HFF-Myc (cell line): ENCODE results near the gene FBXO40.

Source experiments
- DNase-seq: peaks from one replicate; pipeline ENCODE4 v3.0.0-alpha.2; 2011; ENCODE audit warnings: low read depth; ENCODE audit errors: extremely low read depth
- H3K4me3 ChIP-seq: replicated peaks from 2 replicates; pipeline ENCODE4 v1.5.1; 2011; ENCODE audit warnings: low read depth, mild to moderate bottlenecking, control low read depth, low read length
- TF ChIP-seq, protein P1 (sequence below): IDR thresholded peaks from 2 replicates; pipeline ENCODE4 v1.5.1; 2012; ENCODE audit warnings: mild to moderate bottlenecking, low read depth, low read length, control low read depth; ENCODE audit errors: missing control alignments

FBXO40 gene

DNA sequence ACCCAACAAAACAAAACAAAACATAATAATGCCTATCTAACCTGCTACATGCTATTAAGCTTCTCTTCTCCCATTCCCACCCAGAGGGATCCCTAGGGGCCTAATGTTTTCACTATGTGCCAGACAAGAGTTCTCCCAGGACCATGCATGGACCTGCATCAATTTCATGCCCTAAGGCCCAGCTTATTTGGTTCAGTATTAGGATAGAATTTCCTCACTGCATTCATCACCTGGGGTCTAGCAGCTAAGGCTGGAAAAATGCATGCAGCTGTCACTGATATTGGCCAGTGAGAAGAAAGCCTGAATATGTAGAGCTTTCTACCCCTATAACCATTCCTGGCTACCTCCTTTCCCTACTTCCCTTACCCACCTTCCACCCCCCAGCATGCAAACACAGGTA lies 69.6 kb downstream of the FBXO40 start:
- H3K4me3 ChIP-seq, result no peak overlapping the region
- DNase-seq, result no peak
- TF ChIP-seq, protein P1, sequence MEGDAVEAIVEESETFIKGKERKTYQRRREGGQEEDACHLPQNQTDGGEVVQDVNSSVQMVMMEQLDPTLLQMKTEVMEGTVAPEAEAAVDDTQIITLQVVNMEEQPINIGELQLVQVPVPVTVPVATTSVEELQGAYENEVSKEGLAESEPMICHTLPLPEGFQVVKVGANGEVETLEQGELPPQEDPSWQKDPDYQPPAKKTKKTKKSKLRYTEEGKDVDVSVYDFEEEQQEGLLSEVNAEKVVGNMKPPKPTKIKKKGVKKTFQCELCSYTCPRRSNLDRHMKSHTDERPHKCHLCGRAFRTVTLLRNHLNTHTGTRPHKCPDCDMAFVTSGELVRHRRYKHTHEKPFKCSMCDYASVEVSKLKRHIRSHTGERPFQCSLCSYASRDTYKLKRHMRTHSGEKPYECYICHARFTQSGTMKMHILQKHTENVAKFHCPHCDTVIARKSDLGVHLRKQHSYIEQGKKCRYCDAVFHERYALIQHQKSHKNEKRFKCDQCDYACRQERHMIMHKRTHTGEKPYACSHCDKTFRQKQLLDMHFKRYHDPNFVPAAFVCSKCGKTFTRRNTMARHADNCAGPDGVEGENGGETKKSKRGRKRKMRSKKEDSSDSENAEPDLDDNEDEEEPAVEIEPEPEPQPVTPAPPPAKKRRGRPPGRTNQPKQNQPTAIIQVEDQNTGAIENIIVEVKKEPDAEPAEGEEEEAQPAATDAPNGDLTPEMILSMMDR, result no peak

DNA sequence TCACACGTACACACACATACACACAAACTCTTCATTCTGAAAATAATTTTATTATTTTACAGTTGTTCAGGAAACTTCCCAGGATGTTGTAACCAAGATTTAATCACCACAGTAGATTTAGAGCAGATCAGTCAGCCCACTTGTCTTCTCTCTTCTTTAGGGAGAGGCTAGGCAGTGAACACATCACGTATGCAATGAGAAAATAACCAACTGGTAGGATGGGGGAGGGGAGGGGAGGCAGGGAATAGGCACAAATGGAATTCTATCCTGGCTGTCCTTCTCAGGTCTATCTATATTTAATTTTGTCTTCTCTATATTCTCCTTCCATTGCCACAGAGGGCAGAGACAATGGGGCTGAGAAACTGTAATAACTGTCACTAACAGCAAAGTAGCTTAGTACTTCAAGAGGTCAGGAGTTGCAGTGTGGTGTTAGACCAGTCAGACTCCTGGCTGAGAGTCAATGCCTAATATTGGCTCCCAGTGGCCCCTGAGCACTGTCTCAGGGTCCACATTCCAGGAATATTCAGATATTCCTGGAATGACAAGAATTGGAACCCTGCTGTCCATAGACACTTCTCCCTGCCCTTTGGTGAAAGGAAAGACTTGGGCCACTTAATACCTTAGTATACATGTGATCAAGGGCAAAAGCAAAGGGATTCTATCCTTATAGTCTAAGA lies 70.1 kb downstream of the FBXO40 start:
- TF ChIP-seq, protein P1, result no peak
- DNase-seq, result no peak
- no peak overlapping the region for H3K4me3 ChIP-seq

DNA sequence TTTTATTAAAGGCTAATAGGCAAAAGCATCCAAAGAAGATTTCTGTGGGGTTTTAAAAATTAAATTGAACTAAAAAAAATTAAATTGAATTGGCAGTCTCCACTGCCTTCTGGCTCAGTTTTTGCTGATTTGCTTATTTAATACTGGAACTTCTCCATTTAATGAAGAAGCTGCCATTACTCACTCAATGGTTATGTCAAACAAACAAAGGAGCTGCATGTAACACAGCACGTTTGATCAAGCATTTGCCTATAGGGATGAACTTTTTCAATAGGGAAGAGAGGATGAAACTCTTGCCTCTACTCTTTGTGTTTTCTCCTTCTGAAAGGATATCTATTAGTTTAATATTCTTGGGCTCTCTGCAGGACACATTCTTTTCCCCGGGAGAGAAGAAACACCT lies 72.3 kb downstream of the FBXO40 start:
- DNase-seq, result no peak
- TF ChIP-seq, protein P1, result no peak
- H3K4me3 ChIP-seq, result no peak overlapping the region

DNA sequence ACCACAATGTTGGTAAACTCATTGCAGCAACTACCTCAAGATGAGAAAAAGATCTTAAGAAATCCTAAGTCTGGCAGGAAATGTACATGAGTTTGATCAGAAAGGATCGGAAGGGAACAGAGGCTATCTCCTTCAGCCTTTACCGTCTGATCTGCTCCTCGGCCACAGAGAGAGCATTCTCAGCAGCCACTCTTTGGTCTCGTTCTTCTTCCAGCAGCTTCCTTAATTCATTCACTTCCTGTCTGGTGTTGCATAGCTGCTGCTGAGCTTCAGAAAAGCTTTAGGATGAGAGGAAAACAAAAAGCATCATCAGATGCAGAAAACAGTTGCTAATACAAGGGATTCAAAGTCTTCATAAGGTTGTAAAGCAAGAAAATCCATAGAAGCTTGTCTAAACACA lies 74.2 kb downstream of the FBXO40 start:
- TF ChIP-seq, protein P1, result no peak
- H3K4me3 ChIP-seq, result no peak overlapping the region
- DNase-seq, result no peak

DNA sequence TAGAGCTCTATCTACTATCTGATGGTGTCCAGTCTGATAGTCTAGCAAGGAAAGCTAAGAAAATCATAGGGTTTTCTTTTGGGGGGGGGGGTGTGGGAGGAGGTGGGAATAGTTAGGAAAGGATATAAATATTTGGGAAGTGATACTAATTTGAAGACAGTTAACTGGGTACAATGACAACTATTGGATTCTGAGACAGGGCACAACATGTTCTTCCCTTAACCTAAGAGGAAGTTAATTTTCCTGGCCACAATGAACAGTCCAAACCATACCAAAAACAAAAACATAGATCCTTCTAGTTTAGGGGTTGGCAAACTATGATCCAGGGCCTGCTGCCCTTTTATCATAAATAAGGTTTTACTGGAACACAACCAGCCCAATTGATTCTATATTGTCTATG lies 77.5 kb downstream of the FBXO40 start:
- DNase-seq, result no peak
- TF ChIP-seq, protein P1, result no peak
- H3K4me3 ChIP-seq, result no peak overlapping the region

DNA sequence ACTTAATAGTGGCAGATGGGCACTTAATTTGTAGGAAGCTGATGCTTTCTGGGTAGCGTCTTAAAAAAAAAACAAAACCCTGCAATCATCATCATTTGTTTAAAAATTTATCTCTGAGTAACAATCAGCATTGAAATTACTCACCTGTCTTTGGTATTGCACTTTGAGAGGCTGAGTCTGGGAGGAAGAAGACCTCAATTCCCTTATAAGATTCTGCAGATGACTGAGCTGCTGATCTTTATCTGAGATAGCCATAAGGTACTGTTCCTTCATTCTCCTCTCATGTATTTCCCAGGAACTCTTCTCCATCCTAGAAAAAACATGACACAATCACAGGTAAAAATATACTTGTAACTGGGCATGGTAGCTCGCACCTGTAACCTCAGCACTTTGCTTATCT lies 84.0 kb downstream of the FBXO40 start:
- DNase-seq, result no peak
- H3K4me3 ChIP-seq, result no peak overlapping the region
- TF ChIP-seq, protein P1, result no peak
